GM23248 (cell line): Measurements from ENCODE around the gene SPATA9.

Experiments used
- EZH2 ChIP-seq: fragments of 200-600 bp; sonication (generic); IDR thresholded peaks from 2 replicates; pipeline ENCODE4 v1.6.1; 2018; ENCODE audit warnings: antibody characterized with exemption, mild to moderate bottlenecking; ENCODE audit not compliant: insufficient read depth, poor library complexity, severe bottlenecking
- EZH2phosphoT487 ChIP-seq: fragments of 200-600 bp; sonication (generic); IDR thresholded peaks from 2 replicates; pipeline ENCODE4 v1.6.1; 2018; ENCODE audit warnings: antibody characterized with exemption, moderate library complexity, mild to moderate bottlenecking, low read depth; ENCODE audit not compliant: insufficient read depth

- no peak for TF ChIP-seq EZH2
- TF ChIP-seq EZH2phosphoT487: no peak
These were observed 22.7 kb downstream of the SPATA9 start for GRCh38 chr5:95660060-95660459.
